CD4-positive, alpha-beta memory T cell (primary cell): Measurements from ENCODE around the gene TPM1. TPM values are rescaled to one million over a fixed set of nuclear protein-coding genes. Genes with fewer than 3 reads are reported as not detected.
"Not testable (repeated sequence)": the region's sequence is repeated elsewhere in the genome, so short reads cannot be mapped to it uniquely, and the experiment has no call there.

Source experiments
- CTCF ChIA-PET: fragments of 350-600 bp; sonication (Branson Sonifier 250); formaldehyde crosslinking; loops from one replicate; lab custom pipeline; 2021; ENCODE audit warnings: inconsistent platforms; ENCODE audit not compliant: partially characterized antibody; lab: Charles Lee
- POLR2A ChIA-PET: fragments of 350-600 bp; sonication (Branson Sonifier 250); formaldehyde crosslinking; loops from one replicate; lab custom pipeline; 2021; ENCODE audit not compliant: partially characterized antibody; lab: Charles Lee
- DNase-seq, 5 donors: peaks; one replicate each; pipeline versions ENCODE4 v3.0.0 to v3.0.0-alpha.2; 2020 to 2022; ENCODE audit warnings: mixed read lengths in 1 of 5
- H3K27ac ChIP-seq: one replicate; pipeline ENCODE4 v1.7.0; 2013; ENCODE audit warnings: low read depth, low read length
- H3K27me3 ChIP-seq: 2 replicates; pipeline ENCODE4 v1.7.0; 2013; ENCODE audit warnings: mild to moderate bottlenecking, low read length, moderate library complexity; ENCODE audit not compliant: insufficient read depth
- H3K36me3 ChIP-seq: 2 replicates; pipeline ENCODE4 v1.7.0; 2013; ENCODE audit warnings: mild to moderate bottlenecking, low read length, moderate library complexity; ENCODE audit not compliant: insufficient read depth
- H3K4me1 ChIP-seq: 2 replicates; pipeline ENCODE4 v1.7.0; 2013; ENCODE audit warnings: mild to moderate bottlenecking, low read length, moderate library complexity; ENCODE audit not compliant: insufficient read depth
- H3K4me3 ChIP-seq, 2 donors: one replicate each; pipeline ENCODE4 v1.7.0; 2013; ENCODE audit warnings: low read length in 2 of 2, mild to moderate bottlenecking in 1 of 2
- H3K9me3 ChIP-seq, 2 donors: one replicate each; pipeline ENCODE4 v1.7.0; 2013; ENCODE audit warnings: low read length in 2 of 2, control low read depth in 1 of 2; ENCODE audit not compliant: control insufficient read depth in 1 of 2
- H3K27ac Mint-ChIP-seq, 7 donors: one replicate each; pipeline ENCODE4 v1.8.0; 2020 to 2021; ENCODE audit warnings: mixed read lengths in 7 of 7, mild to moderate bottlenecking in 6 of 7, inconsistent platforms in 3 of 7, moderate library complexity in 3 of 7
- H3K27me3 Mint-ChIP-seq, 2 donors: one replicate each; pipeline ENCODE4 v1.8.0; 2020 to 2021; ENCODE audit warnings: mixed read lengths in 2 of 2
- H3K36me3 Mint-ChIP-seq, 2 donors: one replicate each; pipeline ENCODE4 v1.8.0; 2020 to 2021; ENCODE audit warnings: mixed read lengths in 2 of 2, inconsistent platforms in 1 of 2, mild to moderate bottlenecking in 1 of 2
- H3K4me1 Mint-ChIP-seq, 4 donors: one replicate each; pipeline ENCODE4 v1.8.0; 2020 to 2021; ENCODE audit warnings: mixed read lengths in 4 of 4, mild to moderate bottlenecking in 1 of 4
- H3K4me3 Mint-ChIP-seq, 8 donors: one replicate each; pipeline ENCODE4 v1.8.0; 2020 to 2021; ENCODE audit warnings: mixed read lengths in 8 of 8, mild to moderate bottlenecking in 7 of 8, moderate library complexity in 6 of 8, inconsistent platforms in 3 of 8
- H3K9me3 Mint-ChIP-seq, 8 donors: one replicate each; pipeline ENCODE4 v1.8.0; 2020 to 2021; ENCODE audit warnings: mixed read lengths in 8 of 8, mild to moderate bottlenecking in 5 of 8, inconsistent platforms in 3 of 8, moderate library complexity in 1 of 8
- intact Hi-C: fragments of 100-400 bp; cut with micrococcal nuclease; formaldehyde crosslinking; loops from one replicate; pipeline ENCODE4 v1.15.1; 2023
- polyA plus RNA-seq, 2 donors: library from polyadenylated mRNA; unstranded; fragments of 300-500 nt; fragmentation: Illumina TruSeq; gene quantifications; one replicate each; pipeline ENCODE4 v1.2.3, GENCODE V29; 2021
- total RNA-seq, 2 experiments: library from RNA; stranded (reverse); gene quantifications; one replicate each; pipeline ENCODE4 v1.2.3, GENCODE V29; 2021

The TPM1 gene
- 10 to 100 TPM; 25.5 to 29.4 TPM for total RNA-seq
- 10 to 100 TPM in 1 of 2 donors, 1 to 10 TPM in 1; 8.5 to 11.2 TPM for polyA plus RNA-seq

DNA sequence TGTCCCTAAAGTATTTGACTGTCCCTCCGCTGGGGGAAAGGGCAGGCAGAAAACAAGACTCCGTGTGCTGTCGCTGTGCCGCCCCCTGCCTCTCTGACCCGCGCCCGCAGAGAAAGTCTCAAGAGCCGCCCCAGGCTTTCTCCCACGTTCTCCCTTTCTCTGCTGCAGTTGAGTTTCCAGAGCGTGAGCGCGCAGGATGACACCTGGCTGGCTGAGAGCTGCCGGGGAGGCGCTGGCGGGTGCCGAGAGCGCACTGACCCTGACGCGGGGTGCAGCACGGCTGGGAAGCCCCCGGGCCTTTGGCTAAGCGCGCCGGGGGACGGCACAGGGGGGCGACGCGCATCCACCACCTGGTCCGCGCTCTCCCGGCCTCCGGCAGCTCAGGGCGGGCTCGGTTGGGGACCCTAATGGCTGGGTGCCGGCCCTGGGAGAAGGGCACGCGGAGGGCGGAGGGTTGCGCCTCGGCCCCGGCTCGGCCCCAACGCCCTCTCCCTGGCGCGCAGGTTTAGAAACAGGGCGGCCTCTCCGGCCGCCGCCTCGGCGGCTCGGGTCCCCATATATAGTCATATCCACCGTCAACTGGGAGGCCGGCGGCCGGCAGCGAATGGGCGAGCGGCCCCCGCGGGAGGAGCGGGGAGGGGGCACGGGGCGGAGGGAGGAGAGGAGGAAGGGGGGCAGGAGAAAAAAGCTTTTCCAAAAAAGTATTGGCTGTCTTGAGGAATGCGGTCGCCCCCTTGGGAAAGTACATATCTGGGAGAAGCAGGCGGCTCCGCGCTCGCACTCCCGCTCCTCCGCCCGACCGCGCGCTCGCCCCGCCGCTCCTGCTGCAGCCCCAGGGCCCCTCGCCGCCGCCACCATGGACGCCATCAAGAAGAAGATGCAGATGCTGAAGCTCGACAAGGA is at the start of gene TPM1:
Gene TPM1, plus strand, starts transcription at position 774 of the 903 bp plus-strand sequence. Its CDS starts 83 bp downstream, at position 857.
- Mint-ChIP-seq H3K9me3 (no peaks in the 10 kb centered on the region), H3K4me3 (peak within 1 kb of the TSS; percentile 39 to 85 (median 74)), H3K4me1 (peaks cover 4 to 19% (median 11%) of the 10 kb centered on the region in 4 donors), H3K27ac (no peak within 1 kb of the TSS), H3K27me3 (peaks cover 39 to 53% of the 10 kb centered on the region in 2 donors), H3K36me3 (no peaks in the 10 kb centered on the region)
- Histone ChIP-seq H3K36me3 (no peaks in the 10 kb centered on the region), H3K27ac (no peak within 1 kb of the TSS), H3K27me3 (peaks cover 45% of the 10 kb centered on the region), H3K9me3 (no peaks in the 10 kb centered on the region), H3K4me3 (peak within 1 kb of the TSS; percentile 17 to 22), H3K4me1 (peaks cover 14% of the 10 kb centered on the region)
- intact Hi-C loops: no loop called here
- CTCF ChIA-PET: no interaction called here
- no peak for DNase-seq
- POLR2A ChIA-PET: no interaction called here

- no peak overlapping the region for H3K27ac ChIP-seq
- H3K36me3 ChIP-seq: no peaks in the 10 kb centered on the region
- Mint-ChIP-seq H3K27ac (no peak overlapping the region), H3K9me3 (peaks cover 0 to 2% (median 0%) of the 10 kb centered on the region in 8 donors), H3K4me1 (no peaks in the 10 kb centered on the region), H3K4me3 (no peak overlapping the region), H3K27me3 (peaks cover 8 to 15% of the 10 kb centered on the region in 2 donors), H3K36me3 (no peaks in the 10 kb centered on the region)
- ChIA-PET POLR2A (no interaction called here), CTCF (no interaction called here)
- H3K9me3 ChIP-seq: no peaks in the 10 kb centered on the region
- no peak for DNase-seq
- intact Hi-C loops: no loop called here
- H3K4me3 ChIP-seq: no peak overlapping the region
- no peaks in the 10 kb centered on the region for H3K4me1 ChIP-seq
- H3K27me3 ChIP-seq: no peaks in the 10 kb centered on the region
Measured at GRCh38 chr15:62993066-62993465, 49.5 kb upstream of the TPM1 start.

- H3K9me3 ChIP-seq, H3K27ac Mint-ChIP-seq, H3K27me3 ChIP-seq, CTCF ChIA-PET, H3K9me3 Mint-ChIP-seq, H3K36me3 Mint-ChIP-seq, H3K4me3 Mint-ChIP-seq, POLR2A ChIA-PET, intact Hi-C loops, H3K4me3 ChIP-seq, H3K4me1 ChIP-seq, H3K36me3 ChIP-seq, H3K4me1 Mint-ChIP-seq, DNase-seq, H3K27ac ChIP-seq: not testable (repeated sequence)
- H3K27me3 Mint-ChIP-seq: peaks cover 7 to 13% of the 10 kb centered on the region in 2 donors
Measured at GRCh38 chr15:62993632-62994031, 48.9 kb upstream of the TPM1 start.

GRCh38 chr15:62994439-62994838 is 48.1 kb upstream of the TPM1 start:
- ChIA-PET POLR2A (no interaction called here), CTCF (no interaction called here)
- Histone ChIP-seq H3K36me3 (no peaks in the 10 kb centered on the region), H3K4me1 (no peaks in the 10 kb centered on the region), H3K27me3 (no peaks in the 10 kb centered on the region), H3K4me3 (no peak overlapping the region), H3K27ac (no peak overlapping the region), H3K9me3 (no peaks in the 10 kb centered on the region)
- Mint-ChIP-seq H3K27me3 (peaks cover 7 to 10% of the 10 kb centered on the region in 2 donors), H3K4me3 (no peak overlapping the region), H3K36me3 (no peaks in the 10 kb centered on the region), H3K9me3 (peaks cover 0 to 2% (median 0%) of the 10 kb centered on the region in 8 donors), H3K4me1 (no peaks in the 10 kb centered on the region), H3K27ac (no peak overlapping the region)
- intact Hi-C loops: no loop called here
- DNase-seq: no peak

- POLR2A ChIA-PET: no interaction called here
- CTCF ChIA-PET: no interaction called here
- no peaks in the 10 kb centered on the region for H3K4me1 Mint-ChIP-seq
Measured at GRCh38 chr15:62994975-62995681, 47.4 kb upstream of the TPM1 start.

GRCh38 chr15:62997441-62997840 is 45.1 kb upstream of the TPM1 start:
- Mint-ChIP-seq H3K36me3 (no peaks in the 10 kb centered on the region), H3K4me3 (no peak overlapping the region), H3K27me3 (peaks cover 0 to 7% of the 10 kb centered on the region in 2 donors), H3K9me3 (no peaks in the 10 kb centered on the region), H3K4me1 (no peaks in the 10 kb centered on the region), H3K27ac (no peak overlapping the region)
- Histone ChIP-seq H3K27me3 (no peaks in the 10 kb centered on the region), H3K36me3 (no peaks in the 10 kb centered on the region), H3K4me3 (no peak overlapping the region), H3K27ac (no peak overlapping the region), H3K4me1 (no peaks in the 10 kb centered on the region), H3K9me3 (no peaks in the 10 kb centered on the region)
- ChIA-PET CTCF (no interaction called here), POLR2A (no interaction called here)
- DNase-seq: no peak
- intact Hi-C loops: no loop called here

More at GRCh38 chr15:62994975-62995681, 47.4 kb upstream of the TPM1 start:
- Histone ChIP-seq H3K4me1 (no peaks in the 10 kb centered on the region), H3K9me3 (no peaks in the 10 kb centered on the region), H3K36me3 (no peaks in the 10 kb centered on the region), H3K27me3 (no peaks in the 10 kb centered on the region), H3K27ac (no peak overlapping the region), H3K4me3 (no peak overlapping the region)
- Mint-ChIP-seq H3K36me3 (no peaks in the 10 kb centered on the region), H3K27ac (no peak overlapping the region), H3K4me3 (no peak overlapping the region), H3K27me3 (peaks cover 5 to 6% of the 10 kb centered on the region in 2 donors), H3K9me3 (peaks cover 0 to 2% (median 0%) of the 10 kb centered on the region in 8 donors)
- intact Hi-C loops: no loop called here
- no peak for DNase-seq

- no peak overlapping the region for H3K4me3 Mint-ChIP-seq
- H3K4me1 ChIP-seq: no peaks in the 10 kb centered on the region
- H3K27ac Mint-ChIP-seq: no peak overlapping the region
- no peak for DNase-seq
- H3K9me3 ChIP-seq: no peaks in the 10 kb centered on the region
- no peaks in the 10 kb centered on the region for H3K36me3 Mint-ChIP-seq
- H3K27me3 Mint-ChIP-seq: peaks cover 2% of the 10 kb centered on the region in 2 donors
- no peak overlapping the region for H3K4me3 ChIP-seq
- POLR2A ChIA-PET: no interaction called here
- no peaks in the 10 kb centered on the region for H3K36me3 ChIP-seq
- CTCF ChIA-PET: no interaction called here
- H3K27ac ChIP-seq: no peak overlapping the region
- no peaks in the 10 kb centered on the region for H3K9me3 Mint-ChIP-seq
- no peaks in the 10 kb centered on the region for H3K4me1 Mint-ChIP-seq
- no peaks in the 10 kb centered on the region for H3K27me3 ChIP-seq
- intact Hi-C loops: no loop called here
Measured at GRCh38 chr15:62998262-62998890, 44.2 kb upstream of the TPM1 start.
